NCI-H82 treated with DMSO at 0.1 percent for 48 hours (cell line): ENCODE data around the gene TRIAP1.
"Not testable (repeated sequence)": the region's sequence is repeated elsewhere in the genome, so short reads cannot be mapped to it uniquely, and the experiment has no call there.

ENCODE experiments used
- DNase-seq: peaks from one replicate; lab custom pipeline; 2025; ENCODE audit not compliant: unreplicated experiment; lab: John Stamatoyannopoulos, UW

TRIAP1 gene

DNA sequence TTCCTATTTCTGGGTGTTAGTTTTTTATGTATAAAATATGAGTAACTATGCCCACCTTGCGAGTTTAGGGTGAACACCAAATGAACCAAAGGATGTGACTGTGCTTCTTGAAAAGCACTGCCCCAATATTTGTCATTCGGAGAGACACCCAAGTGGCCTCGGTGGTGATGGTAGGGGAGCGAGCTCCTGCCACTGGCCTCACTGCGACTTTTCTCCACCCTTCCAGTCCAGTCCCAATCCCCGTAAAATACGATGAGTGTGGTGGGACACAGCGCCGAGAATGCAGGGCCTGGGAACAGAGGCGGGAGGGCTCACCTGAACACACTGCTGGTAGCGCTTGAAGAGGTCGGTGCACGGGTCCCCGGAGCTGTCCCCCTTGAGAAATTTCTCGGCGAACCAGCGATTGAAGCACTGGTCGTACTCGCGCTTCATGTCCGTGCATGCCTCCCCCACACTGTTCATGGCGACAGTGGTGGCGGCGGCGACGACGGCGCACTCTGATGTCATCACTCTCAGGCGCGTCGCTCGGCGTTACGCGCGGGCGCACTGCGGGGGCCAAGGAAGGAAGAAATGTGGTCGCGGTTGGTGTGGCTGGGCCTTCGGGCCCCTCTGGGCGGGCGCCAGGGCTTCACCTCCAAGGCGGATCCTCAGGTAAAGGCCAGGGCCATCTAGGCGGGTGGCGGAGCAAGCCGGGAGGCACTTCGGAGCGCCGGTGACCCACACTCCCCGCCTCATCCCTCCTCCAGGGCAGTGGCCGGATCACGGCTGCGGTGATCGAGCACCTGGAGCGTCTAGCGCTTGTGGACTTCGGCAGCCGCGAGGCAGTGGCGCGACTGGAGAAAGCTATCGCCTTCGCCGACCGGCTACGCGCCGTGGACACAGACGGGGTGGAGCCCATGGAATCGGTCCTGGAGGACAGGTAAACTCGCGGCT, at the start of gene TRIAP1, which contains the start of gene GATC:
TSS of gene TRIAP1 (minus strand) at position 474 of the 933 bp plus-strand sequence. CDS start at position 462, 12 bp downstream.
TSS of gene GATC (plus strand) at position 534 of the 933 bp plus-strand sequence. CDS start at position 571, 37 bp downstream.
- peak; percentile 26 for DNase-seq

DNA sequence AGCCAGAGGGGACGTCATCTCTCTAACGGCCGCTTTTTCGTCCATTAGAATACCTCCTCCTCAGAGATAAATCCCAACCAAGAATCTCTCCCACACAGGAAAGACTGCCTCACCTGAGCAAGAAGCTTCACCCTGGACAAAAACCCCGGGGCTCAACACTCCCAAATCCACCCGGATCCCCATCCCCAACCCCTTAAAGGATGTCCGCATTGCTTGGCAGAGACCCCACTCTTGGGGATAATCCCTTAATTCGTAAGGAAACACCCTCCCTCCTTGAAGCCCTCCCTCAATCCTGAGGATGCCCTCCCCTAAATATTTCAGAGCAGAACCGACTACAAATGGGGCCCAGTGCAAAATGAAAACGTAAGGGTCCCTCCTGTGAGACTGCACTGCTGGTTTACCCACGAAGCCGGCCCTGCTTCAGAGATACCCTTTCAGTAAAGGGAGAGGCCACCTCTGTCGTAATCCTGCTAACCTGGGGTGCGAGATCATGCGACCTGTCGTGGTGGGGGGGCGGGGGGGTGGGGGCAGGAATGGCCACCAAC, 49.1 kb upstream of the TRIAP1 start:
- no peak for DNase-seq

DNA sequence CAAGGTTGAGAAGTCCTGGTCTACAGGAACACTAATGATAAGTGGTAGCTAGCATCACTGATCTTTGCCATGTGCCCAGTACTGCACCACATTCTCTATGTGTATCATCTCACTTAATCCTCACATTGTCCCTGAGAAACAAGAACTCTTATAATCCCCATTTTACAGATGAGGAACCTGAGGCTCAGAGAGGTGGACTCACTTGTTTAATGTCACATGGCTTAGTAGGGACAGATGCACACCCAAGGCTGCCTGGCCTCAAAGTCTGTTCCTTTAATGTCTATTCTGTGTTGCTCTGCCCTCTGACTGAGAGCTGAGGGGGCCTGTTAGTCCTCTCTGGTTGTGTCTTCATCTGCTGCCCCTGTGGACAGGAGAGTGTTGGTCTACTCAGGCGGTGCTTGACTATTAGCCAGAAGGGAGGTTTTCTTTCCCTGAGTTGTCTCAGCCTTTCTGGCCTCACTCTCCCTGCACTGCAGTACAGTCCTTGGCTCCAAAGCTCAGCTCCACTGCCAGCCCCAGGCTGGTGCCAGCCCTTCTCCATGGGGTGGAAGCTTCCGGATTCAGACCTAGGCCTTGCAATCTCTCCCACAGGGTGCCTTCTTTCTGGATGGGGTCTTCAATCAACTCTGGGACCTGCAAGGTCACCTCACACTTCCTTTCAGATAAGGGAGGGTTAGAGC, 44.8 kb upstream of the TRIAP1 start:
- DNase-seq = no peak

DNA sequence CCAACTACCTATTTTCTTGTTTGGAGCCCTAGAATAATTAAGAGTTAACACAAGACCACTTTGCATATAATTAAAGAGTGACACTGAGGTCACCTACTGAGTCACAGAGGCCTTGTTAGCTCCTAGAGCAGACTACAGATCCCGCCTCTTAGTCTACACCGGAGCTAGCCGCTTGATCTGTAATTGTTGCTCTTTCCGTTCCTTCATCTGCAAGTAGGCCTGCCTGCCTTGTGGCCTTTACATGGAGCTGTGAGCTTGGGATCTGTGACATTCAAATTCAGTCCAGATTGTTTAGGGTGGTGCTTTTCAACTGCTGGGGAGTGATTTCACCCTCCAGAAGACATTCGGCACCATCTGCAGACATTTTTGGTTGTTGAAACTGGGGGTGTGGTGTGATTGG, 44.1 kb upstream of the TRIAP1 start:
- no peak for DNase-seq

DNA sequence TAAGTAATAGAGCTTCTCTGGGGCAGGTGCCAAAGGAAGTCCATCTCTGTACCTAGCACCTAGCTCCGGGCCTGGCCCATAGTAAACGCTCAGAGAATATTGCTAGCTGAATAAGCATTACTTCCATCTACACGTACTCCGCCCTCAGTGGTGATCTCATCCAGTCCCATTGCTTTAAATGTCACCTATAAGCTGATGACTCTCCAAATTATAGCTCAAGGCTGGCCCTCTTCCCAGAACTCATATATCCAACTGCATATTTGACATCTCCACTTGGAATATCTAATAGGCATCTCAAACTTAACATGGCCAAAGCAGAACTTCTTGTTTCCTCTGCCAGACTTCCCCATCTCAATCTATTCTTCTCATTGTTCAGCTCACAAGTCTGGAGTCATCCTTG, 42.8 kb upstream of the TRIAP1 start:
- DNase-seq = no peak

DNA sequence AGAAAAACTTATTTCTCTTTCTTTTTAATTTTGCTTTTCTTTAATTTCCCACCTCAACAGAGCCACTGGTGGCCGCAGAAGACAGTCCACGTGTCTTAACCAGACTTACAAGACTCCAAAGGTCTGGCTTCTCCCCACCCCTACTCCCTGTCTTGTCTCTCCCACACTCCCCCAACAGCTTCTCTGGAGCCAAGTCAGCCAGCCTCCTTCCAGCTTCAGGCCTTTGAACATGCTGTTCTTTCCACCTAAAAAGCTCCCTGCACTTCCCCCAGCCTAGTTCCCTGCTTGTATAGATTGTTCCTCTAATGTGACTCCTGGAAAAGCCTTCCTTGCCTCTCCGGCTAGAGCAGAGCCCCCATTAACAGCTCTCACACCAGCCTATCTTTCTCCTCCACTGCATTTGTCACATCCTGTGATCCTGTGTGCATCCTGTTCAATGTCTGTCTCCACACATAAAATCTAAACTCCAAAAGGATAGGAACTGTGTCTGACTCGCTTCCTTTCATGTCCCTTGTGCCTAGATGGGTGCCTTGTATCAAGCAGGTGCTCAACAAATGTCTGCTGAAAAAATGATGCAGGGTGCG, 42.0 kb upstream of the TRIAP1 start:
- no peak for DNase-seq

DNA sequence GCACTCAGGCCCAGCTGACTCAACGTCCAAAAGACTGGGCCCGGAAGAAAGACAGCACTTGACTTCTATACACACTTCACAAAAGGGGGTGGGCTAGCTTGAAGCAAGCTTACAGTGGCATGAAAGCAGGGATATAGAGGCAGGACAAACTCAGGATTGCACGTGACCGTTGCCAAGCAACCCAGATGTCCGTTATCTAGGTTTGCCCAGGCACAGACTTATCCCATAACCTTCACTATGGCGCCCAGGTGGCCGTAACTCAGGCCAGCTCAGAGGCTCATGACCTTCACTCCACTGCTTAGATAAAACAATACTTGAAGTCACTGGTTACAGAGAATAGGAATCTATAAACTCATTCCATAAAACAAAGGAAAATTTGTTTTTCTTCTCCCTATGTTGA, 41.4 kb upstream of the TRIAP1 start:
- not testable (repeated sequence) for DNase-seq

DNA sequence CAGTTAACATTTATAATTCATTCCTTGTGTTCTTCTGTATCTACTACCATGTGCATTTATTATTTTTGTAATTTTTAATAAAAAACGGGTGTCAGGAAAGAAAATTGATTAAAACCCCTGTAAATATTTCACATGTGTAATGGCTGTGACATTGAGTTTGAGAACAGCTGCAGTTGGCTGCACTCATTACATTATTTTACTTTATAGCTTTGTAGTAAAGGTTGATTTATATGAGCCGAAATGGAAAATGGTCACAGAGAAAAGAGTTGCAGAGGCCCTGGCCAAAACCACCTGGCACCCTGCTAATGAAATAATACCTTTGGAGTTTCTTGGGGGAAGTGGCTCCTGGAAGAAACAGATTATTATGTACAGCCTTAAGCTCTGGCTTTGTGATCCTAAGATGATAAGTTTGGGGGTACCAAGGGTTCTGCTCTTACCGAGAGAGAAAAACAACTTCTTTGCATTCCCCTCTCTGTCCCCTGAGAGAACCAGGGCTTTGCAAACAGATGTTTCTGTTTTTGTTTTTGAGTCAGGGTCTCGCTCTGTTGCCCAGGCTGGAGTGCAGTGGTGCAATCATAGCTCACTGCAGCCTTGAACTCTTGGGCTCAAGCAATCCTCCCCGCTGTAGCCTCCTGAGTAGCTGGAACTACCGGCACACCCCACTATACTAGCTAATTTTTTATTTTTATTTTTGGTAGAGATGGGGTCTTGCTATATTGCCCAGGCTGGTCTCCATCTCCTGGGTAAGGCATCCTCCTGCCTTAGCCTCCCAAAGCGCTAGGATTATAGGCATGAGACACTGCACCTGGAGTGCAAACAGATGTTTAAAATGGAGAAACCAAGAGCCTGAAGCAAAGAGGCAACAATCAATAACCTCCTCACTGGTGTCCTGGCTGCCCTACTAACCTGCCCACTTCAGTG, 40.0 kb upstream of the TRIAP1 start:
- peak; percentile 9 for DNase-seq

DNA sequence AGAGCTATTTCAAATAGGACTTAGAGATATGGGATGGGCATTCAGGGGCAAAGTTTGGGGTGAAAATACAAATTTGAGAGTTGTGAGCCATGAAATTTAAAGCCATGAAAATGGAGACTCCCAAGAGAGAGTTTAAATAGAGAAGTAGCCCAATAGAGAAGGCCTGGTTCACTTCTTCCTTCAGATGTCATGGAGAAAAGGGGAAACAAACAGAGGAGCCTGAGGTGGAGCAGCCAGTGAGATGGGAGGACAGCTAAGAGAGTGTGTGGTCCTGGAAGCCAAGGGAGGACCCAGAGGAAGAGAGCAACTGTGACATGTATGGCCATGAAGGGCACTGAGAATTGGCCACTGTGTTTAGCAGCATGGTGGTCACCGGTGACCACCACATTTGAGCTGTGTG, 37.4 kb upstream of the TRIAP1 start:
- DNase-seq = no peak

DNA sequence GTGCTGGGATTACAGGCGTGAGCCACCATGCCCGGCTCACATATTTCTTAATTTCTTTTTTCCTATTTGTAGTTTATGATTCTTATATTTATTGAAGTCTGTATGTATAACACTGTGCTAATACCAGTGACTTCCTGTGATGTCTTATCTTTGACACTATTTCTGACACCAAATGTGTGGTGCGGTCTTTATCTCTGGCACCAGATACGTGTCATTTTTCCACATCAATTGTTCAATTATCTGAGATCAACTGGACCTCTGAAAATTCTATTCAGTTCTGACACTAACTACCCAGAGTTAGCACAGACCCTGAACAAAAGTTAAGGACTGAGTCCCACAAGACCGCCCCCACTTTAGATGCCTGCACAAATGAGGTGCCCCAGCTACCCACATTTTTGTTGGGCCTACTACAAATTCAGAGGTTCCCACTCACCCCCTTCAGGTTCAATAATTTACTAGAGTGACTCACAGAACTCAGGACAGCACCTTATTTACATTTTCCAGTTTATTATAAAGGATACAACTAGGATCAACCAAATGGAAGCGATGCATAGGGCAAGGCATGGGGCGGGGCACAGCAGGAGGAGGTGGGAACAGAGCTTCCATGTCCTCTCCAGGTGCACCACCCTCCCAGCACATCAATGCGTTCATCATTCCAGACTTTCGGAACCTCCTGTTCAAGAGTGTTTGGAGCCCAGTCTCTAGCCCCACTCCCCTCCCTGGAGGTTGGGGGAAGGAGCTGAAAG, 35.0 kb upstream of the TRIAP1 start:
- no peak for DNase-seq

DNA sequence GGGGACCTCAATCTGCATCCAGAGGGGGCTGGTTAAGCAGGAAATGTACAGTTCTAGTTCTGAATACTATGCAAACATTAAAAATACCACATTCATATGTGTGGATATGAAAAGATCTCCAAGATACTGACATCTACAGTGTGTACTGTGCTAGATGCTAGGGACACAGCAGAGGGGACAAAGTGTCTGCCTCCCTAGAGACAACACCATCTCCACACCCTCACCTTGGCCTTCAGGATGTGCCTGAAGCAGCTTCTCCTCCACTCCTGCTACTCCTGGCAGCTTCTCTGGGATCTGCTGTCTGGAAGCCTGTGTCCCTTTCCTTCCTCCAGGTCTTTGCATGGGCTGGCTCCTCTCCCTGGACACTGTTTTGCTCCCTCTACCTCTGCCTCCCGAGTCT, 34.0 kb upstream of the TRIAP1 start:
- DNase-seq = no peak

DNA sequence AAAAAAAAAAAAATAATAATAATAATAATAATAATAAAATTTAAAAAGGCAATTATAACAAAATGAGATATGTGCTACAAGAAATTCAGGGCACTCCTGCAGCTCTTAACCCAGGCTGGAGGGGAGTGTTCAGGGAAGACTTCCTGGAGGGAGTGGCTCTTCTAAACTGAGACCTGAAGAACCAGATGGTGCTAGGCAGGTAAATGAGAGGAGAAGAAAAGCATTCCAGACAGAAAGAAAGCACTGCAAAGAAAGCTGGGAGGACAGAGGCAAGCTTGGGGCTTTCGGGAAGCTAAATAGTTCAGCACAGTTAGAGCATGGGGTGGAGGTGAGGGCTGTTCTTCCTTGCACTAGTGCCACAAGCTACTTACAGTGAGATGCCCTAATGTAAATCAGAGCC, 33.3 kb upstream of the TRIAP1 start:
- DNase-seq = no peak

DNA sequence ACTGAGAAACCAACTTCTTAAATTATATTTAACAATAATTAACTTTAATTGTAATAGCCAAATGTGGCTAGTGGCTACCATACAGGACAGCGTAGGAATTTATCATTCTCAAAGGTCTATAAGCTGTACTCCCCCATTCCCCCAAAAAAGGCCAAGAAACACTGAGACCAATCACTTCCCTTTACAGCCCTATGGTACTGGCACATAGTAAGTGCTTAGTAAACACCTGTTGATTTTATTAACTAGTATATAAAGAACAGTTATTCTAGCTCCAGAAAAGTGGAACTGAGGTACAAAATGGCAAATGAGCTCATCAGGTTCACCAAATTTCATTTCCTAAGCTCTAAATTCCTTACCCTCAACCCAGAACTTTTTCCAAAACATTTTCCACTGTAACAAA, 29.5 kb upstream of the TRIAP1 start:
- DNase-seq = no peak

DNA sequence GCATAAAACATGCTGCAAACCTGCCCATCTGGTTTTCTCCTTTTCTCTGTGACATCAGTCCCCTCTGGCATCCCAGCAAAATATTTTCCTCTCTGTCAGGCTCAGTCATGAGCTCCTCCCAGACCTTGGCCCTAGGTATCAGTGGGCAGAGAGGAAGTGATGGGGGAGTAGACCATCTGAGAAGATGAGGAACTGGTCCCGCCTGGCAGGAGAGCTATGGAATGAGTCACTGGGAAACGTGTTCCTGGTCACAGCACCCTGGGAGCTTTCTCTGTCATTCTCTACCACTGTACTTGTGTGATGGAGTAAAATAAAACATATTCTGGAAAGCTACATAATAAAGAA, 28.4 kb upstream of the TRIAP1 start:
- no peak for DNase-seq

DNA sequence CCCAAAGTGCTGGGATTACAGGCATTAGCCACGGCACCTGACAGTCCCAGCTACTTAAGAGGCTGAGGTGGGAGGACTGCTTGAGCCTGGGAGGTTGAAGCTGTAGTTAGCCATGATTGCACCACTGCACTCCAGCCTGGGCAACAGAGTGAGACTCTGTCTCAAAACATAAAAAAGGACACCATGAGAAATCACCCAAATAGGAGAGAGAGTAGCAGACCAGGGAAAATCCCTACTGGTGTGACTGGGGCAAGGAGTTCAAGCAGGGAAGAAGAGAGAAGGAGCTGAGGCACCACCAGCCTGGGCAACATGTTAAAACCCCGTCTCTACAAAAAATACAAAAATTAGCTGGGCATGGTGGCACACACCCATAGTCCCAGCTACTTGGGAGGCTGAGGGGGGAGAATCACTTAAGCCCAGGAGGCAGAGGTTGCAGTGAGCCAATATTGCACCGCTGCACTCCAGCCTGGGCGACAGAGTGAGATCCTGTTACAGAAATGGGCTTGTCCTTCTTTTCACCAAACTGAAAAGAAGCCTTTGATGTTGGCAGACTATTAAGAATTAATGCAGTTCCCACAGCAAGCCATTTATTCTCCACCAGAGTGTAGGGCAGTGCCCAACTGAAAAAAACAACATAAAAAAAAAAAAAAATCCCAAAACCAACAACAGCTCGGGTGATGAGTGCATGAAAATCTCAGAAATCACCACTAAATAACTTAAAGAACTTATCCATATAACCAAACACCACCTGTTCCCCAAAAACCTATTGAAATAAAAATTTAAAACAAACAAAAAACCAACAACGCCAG, 27.8 kb upstream of the TRIAP1 start:
- no peak for DNase-seq

DNA sequence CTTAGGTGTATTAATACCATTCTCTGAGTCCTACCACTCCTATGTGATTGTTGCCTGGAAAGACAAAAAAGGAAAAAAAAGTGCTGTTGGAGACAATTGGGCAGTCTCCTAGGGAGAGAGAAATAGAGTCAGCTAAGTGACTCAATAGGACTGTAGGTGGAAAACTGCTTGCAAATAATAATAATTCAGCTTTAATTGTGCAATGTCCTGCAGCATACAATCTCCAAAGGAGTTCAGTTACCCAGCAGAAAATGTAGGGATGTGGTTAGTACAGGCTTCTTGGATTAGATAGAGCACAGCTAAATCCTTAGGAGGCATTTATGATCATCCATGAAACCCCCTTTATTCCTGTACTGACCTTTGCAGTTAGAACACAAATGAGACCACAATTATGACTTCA, 26.3 kb upstream of the TRIAP1 start:
- no peak for DNase-seq

DNA sequence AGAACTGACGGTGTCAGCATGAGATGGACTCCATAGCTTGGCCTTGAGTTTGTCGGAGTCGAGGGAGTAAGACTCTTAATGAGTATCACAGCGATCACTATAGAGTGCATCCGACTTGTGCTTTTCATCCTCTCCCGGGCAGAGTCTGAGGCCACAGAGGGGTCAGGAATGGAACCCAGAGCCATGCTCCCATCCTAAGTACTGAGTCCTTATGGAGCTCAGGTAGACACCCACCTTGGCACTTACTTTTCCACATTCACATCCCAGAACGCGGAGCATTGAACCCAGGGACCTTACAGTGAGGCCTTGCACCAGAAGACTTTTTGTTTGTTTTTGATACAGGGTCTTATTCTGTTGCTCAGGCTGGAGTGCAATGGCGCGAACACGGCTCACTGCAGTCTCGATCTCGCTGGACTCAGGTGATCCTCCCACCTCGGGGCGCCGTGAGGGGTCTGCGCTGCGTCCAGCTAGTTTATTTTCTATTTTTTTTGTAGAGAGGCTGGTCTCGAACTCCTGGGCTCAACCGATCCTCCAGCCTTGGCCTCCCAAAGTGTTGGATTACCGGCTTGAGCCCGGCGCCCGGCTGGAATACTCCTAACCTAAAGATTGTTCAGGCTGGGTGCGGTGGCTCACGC, 24.1 kb upstream of the TRIAP1 start:
- no peak for DNase-seq

DNA sequence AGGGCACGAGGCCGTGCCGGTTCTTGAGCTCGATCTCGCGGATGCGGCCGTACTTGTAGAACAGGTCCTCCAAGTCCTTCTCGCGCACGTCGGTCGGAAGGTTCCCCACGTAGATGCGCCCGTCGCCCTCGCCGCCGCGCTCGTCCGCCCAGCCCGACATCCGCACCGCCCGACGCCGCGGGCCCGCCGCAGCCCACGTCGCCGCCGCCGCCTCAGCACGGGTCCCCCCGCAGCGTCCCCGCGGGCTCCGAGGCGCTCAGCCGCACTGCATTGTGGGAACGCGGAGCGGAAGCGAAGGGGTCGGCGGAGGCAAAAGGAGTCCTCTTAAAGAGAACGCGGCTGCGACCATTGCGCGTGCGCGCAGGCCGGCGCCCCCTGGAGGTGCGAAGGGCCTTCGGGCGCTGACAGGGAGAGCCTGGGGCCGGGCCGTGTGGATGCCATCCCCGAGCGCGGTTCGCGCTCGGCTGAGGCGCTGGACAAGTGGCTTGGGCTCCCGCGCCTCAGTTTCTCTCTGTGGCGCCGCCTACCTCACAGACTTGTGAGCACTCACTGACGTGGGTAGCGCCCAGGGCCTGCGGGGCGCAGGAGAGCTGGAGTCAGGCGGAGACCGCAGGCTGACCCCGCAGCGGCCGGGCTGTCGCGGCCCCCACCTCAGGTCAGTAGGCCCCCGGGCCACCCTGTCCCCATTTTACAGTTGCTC, 23.4 kb upstream of the TRIAP1 start, which contains the start of gene SRSF9:
TSS of gene SRSF9 (minus strand) at position 299 of the 700 bp plus-strand sequence. CDS start at position 160, 139 bp downstream.
- DNase-seq = peak; percentile 83
